Astrocyte of the spinal cord (primary cell): ENCODE measurements around the gene COL4A3.

Experiments used
- DNase-seq: peaks from one replicate; pipeline ENCODE4 v3.0.0; 2011; ENCODE audit warnings: low read depth, low spot score
- H3K4me3 ChIP-seq: 2 replicates; pipeline ENCODE4 v1.5.1; 2011; ENCODE audit warnings: low read depth, mild to moderate bottlenecking, low read length, moderate library complexity
- in situ Hi-C: cut with HindIII; loops from 2 replicates; pipeline ENCODE4 v1.10.0; 2017; ENCODE audit warnings: low sequenced_read_pairs
- TF ChIP-seq, protein P1 (sequence below): IDR thresholded peaks from 2 replicates; pipeline ENCODE4 v1.5.1; 2012; ENCODE audit warnings: low read depth, mild to moderate bottlenecking, low read length, inconsistent platforms

Gene COL4A3

DNA sequence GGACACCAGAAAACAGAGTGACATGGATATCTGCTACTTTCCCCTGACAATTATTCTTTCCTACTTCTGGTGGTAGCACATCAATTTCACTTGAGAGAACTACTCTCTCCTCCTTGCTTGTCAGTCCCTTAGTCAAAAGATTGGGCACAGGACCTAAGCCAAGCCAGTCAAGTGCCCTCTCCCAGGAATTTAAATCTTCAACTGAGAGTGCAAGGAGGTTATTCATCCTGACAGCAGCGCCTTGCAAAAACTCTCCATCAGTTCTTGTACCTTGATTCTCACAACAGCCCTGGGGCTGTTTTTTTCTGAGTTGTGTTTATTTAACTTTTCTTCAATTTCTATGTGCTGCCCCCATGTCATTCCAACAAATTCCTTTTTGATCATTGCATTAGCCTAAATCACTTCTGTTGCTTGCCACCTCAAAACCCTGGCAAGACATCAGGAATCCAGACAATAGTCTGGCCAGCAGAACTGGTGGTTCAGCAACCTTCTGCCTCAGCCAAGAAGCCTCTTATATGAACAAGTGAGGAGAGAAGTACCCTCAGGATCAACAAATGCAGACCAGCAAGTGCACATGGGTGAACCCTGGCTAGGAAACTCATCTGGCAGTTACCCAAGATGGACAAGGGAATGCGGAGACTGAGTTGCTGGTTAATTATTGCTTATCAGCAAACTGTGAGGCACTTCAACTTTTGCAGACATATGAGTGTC is 19.4 kb downstream of the COL4A3 start:
- no peak overlapping the region for H3K4me3 ChIP-seq
- TF ChIP-seq, protein P1, sequence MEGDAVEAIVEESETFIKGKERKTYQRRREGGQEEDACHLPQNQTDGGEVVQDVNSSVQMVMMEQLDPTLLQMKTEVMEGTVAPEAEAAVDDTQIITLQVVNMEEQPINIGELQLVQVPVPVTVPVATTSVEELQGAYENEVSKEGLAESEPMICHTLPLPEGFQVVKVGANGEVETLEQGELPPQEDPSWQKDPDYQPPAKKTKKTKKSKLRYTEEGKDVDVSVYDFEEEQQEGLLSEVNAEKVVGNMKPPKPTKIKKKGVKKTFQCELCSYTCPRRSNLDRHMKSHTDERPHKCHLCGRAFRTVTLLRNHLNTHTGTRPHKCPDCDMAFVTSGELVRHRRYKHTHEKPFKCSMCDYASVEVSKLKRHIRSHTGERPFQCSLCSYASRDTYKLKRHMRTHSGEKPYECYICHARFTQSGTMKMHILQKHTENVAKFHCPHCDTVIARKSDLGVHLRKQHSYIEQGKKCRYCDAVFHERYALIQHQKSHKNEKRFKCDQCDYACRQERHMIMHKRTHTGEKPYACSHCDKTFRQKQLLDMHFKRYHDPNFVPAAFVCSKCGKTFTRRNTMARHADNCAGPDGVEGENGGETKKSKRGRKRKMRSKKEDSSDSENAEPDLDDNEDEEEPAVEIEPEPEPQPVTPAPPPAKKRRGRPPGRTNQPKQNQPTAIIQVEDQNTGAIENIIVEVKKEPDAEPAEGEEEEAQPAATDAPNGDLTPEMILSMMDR, result no peak
- no peak for DNase-seq
- in situ Hi-C loops, result no loop called here

DNA sequence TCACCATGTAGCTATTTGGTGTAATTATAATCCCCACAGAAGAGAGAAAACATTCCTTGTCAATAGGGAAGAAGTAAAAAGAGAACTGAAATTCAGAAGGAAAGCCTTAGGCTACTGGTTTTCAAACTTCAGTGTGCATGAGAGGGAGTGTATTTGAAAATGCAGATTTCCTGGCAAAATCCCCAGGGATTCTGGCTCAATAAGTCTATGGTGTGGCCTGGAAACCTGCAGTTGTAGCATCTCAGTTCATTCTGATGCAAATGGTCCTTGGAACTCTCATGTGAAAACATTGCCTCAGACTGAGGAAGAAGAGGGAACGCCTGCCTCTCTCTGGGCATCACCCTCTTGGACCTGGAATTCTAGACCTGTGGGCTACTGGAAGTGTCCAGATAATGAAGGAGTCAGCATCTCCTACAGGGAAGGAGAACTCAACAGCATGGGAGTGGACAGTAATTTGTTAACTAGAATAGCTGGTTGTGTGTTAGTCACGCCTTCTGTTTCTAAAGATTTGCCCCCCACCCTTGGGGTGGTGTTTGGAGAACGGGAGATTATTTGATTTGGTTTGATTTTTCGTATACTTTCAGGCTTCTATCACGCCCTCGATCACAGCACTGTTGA is 21.3 kb downstream of the COL4A3 start:
- TF ChIP-seq, protein P1, result no peak

DNA sequence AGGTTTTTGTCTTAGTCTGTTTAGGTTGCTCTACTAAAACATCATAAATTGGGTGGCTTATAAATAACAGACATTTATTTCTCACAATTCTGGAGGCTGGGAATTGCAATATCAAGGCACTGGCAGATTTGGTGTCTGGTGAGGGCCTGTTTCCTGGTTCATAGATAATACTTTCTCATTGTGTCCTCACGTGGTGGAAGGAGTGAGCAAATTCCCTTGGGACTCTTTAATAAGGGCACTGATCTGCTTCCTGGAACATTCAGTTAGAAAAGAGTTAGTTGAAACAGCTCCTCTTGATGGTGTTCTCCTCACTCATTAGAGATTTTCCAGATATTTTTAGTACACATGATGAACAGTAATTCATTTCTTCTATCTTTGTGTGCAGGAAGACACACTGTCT is 22.3 kb downstream of the COL4A3 start:
- TF ChIP-seq, protein P1, result no peak
- no peak for DNase-seq
- in situ Hi-C loops, result no loop called here
- H3K4me3 ChIP-seq, result no peak overlapping the region

More for the DNA sequence above, 21.3 kb downstream of the COL4A3 start:
- no peak for DNase-seq
- H3K4me3 ChIP-seq, result no peak overlapping the region
- in situ Hi-C loops, result no loop called here

DNA sequence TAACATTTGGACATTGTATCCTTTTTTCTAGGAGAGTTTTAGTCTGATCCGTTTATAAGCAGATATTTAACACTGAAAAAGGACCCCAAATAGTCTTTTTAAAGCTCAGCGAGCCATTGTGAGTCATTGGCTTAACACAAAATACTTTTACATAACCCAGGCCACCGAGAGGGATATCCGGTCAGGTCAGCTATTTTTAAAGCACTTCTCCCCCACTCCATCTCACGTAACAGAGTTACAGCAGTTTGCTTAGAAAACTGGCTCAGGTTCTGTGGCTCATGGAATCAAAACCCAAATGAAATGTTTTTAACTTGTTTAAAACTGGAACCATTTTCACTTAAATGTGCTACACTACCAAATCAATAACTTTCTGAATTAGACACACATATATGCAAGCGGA is 23.9 kb downstream of the COL4A3 start:
- peak; percentile 47 for DNase-seq
- TF ChIP-seq, protein P1, result no peak
- in situ Hi-C loops, result no loop called here
- H3K4me3 ChIP-seq, result no peak overlapping the region

DNA sequence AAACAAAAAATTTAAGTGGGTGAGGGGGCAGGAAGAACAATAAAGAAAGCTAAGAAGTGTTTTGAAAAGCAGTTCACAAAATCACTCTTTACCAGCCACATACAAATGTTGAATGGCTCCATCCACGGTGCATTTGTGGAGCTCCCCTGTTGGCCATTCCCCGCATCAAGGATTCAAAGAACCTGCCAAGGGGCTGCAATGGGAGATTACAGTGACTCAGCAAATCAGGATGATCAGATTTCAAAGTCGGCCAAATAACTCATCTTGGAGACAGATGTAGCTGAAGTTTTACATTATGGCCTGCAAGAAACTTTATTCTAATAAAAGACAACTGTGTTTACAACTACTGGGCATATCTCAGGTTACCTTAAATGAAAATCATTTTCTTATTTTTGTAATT is 26.9 kb downstream of the COL4A3 start:
- peak; percentile 35 for DNase-seq
- TF ChIP-seq, protein P1, result peak; percentile 15

DNA sequence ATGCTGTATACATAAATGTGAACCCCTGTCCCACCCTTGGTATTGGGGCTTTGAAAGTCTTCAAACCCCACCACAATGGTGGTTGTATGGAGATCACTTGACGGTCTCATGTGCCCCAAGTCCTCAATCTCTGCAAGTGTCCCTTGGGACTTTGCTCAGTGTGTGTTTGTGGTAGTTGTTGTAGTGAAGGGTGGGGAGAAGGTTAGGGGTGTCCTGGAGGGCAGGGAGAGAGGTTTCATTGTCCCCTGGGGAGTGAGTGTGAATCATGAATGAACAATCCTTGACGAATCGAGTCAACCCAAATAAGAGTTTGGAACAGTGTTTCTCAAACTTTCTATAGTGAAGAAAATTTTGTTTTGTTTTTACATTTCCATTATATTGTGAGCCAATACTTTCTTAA is 28.1 kb downstream of the COL4A3 start:
- peak; percentile 8 for DNase-seq
- TF ChIP-seq, protein P1, result no peak
- no peak overlapping the region for H3K4me3 ChIP-seq
- in situ Hi-C loops, result no loop called here

More for the DNA sequence above, 26.9 kb downstream of the COL4A3 start:
- in situ Hi-C loops, result no loop called here
- no peak overlapping the region for H3K4me3 ChIP-seq
